Thymus (tissue), 14 donors: ENCODE data around the gene PPP1R7. TPM values are rescaled to one million over a fixed set of nuclear protein-coding genes. Genes with fewer than 3 reads are reported as not detected.
A peak's percentile ranks its signal among the peaks of the same experiment; 100 is the strongest.
"Not testable (repeated sequence)": the region's sequence is repeated elsewhere in the genome, so short reads cannot be mapped to it uniquely, and the experiment has no call there.

ENCODE experiments used
- DNase-seq, 9 donors: peaks; one replicate each; pipeline ENCODE4 v3.0.0-alpha.2; 2013; ENCODE audit warnings: low spot score in 9 of 9, low read depth in 6 of 9, missing footprints in 1 of 9
- H3K27ac ChIP-seq, 2 donors: one replicate each; pipeline ENCODE4 v1.5.1; 2013; ENCODE audit warnings: control low read depth in 1 of 2, low read depth in 1 of 2, low read length in 1 of 2, mild to moderate bottlenecking in 1 of 2, moderate library complexity in 1 of 2
- H3K27me3 ChIP-seq, 2 donors: one replicate each; pipeline ENCODE4 v1.5.1; 2013; ENCODE audit warnings: low read length in 1 of 2; ENCODE audit not compliant: control insufficient read depth in 2 of 2, insufficient read depth in 1 of 2
- H3K36me3 ChIP-seq, 2 donors: one replicate each; pipeline ENCODE4 v1.5.1; 2013; ENCODE audit warnings: low read length in 1 of 2, mild to moderate bottlenecking in 1 of 2, moderate library complexity in 1 of 2; ENCODE audit not compliant: control insufficient read depth in 2 of 2, insufficient read depth in 2 of 2
- H3K4me1 ChIP-seq, 2 donors: one replicate each; pipeline ENCODE4 v1.5.1; 2013; ENCODE audit warnings: low read length in 2 of 2; ENCODE audit not compliant: control insufficient read depth in 2 of 2, insufficient read depth in 2 of 2
- H3K4me3 ChIP-seq, 2 donors: one replicate each; pipeline ENCODE4 v1.5.1; 2013; ENCODE audit warnings: low read length in 2 of 2, control low read depth in 1 of 2, mild to moderate bottlenecking in 1 of 2
- H3K9me3 ChIP-seq, 2 donors: one replicate each; pipeline ENCODE4 v1.5.1; 2013; ENCODE audit warnings: low read length in 1 of 2, mild to moderate bottlenecking in 1 of 2; ENCODE audit not compliant: control insufficient read depth in 2 of 2, insufficient read depth in 1 of 2
- WGBS: extraction: QIAGEN DNeasy Blood & Tissue Kit; methylation state at CpG from one replicate; pipeline ENCODE4 v1.1.7; 2013; 5-methylcytosine and 5-hydroxymethylcytosine counted together
- long read RNA-seq, 10 donors: transcript quantifications; one replicate each; lab custom pipeline, GENCODE V29; 2026
- polyA plus RNA-seq: library from polyadenylated mRNA; stranded (reverse); fragments of 200-250 nt; gene quantifications from one replicate; pipeline ENCODE4 v1.2.3, GENCODE V29; 2013
- total RNA-seq: library from RNA; stranded (reverse); fragments of 120-200 nt; gene quantifications from one replicate; pipeline ENCODE4 v1.2.4, GENCODE V29; 2013
- donor health status: healthy.

The PPP1R7 gene
- total RNA-seq (78.9 TPM), polyA plus RNA-seq (63.7 TPM)
- long read RNA-seq, donor 1, partial matches to known transcripts: 0 of 1 reads
- long read RNA-seq, donor 1, other reads (novel, unspliced or antisense): 0 of 1 reads
- long read RNA-seq, donor 2, transcript PPP1R7-201 (10 exons, 2,386 nt): major isoform, 22 of 68 reads
- long read RNA-seq, donor 2, transcript PPP1R7-206 (9 exons, 965 nt): minor isoform, 15 of 68 reads
- long read RNA-seq, donor 2, partial matches to known transcripts: 24 of 68 reads
- long read RNA-seq, donor 2, other reads (novel, unspliced or antisense): 0 of 68 reads
- long read RNA-seq, donor 3, transcript PPP1R7-201 (10 exons, 2,386 nt): major isoform, 16 of 78 reads
- long read RNA-seq, donor 3, transcript PPP1R7-206 (9 exons, 965 nt): minor isoform, 15 of 78 reads
- long read RNA-seq, donor 3, partial matches to known transcripts: 37 of 78 reads
- long read RNA-seq, donor 3, other reads (novel, unspliced or antisense): 0 of 78 reads
- long read RNA-seq, donor 4, transcript PPP1R7-201 (10 exons, 2,386 nt): major isoform, 11 of 19 reads
- long read RNA-seq, donor 4, transcript PPP1R7-206 (9 exons, 965 nt): minor isoform, 6 of 19 reads
- long read RNA-seq, donor 4, partial matches to known transcripts: 0 of 19 reads
- long read RNA-seq, donor 4, other reads (novel, unspliced or antisense): 0 of 19 reads
- long read RNA-seq, donor 5, transcript PPP1R7-201 (10 exons, 2,386 nt): major isoform, 23 of 77 reads
- long read RNA-seq, donor 5, transcript PPP1R7-206 (9 exons, 965 nt): minor isoform, 13 of 77 reads
- long read RNA-seq, donor 5, partial matches to known transcripts: 39 of 77 reads
- long read RNA-seq, donor 5, other reads (novel, unspliced or antisense): 0 of 77 reads
- long read RNA-seq, donor 6, transcript PPP1R7-206 (9 exons, 965 nt): minor isoform, 5 of 27 reads
- long read RNA-seq, donor 6, transcript PPP1R7-201 (10 exons, 2,386 nt): major isoform, 10 of 27 reads
- long read RNA-seq, donor 6, partial matches to known transcripts: 7 of 27 reads
- long read RNA-seq, donor 6, other reads (novel, unspliced or antisense): 0 of 27 reads
- long read RNA-seq, donor 7, transcript PPP1R7-201 (10 exons, 2,386 nt): major isoform, 13 of 31 reads
- long read RNA-seq, donor 7, transcript PPP1R7-206 (9 exons, 965 nt): minor isoform, 6 of 31 reads
- long read RNA-seq, donor 7, partial matches to known transcripts: 10 of 31 reads
- long read RNA-seq, donor 7, other reads (novel, unspliced or antisense): 0 of 31 reads
- long read RNA-seq, donor 8, transcript PPP1R7-201 (10 exons, 2,386 nt): major isoform, 7 of 12 reads
- long read RNA-seq, donor 8, partial matches to known transcripts: 0 of 12 reads
- long read RNA-seq, donor 8, other reads (novel, unspliced or antisense): 0 of 12 reads
- long read RNA-seq, donor 9, transcript PPP1R7-201 (10 exons, 2,386 nt): major isoform, 16 of 30 reads
- long read RNA-seq, donor 9, partial matches to known transcripts: 10 of 30 reads
- long read RNA-seq, donor 9, other reads (novel, unspliced or antisense): 0 of 30 reads
- long read RNA-seq, donor 10, transcript PPP1R7-201 (10 exons, 2,386 nt): major isoform, 12 of 34 reads
- long read RNA-seq, donor 10, transcript PPP1R7-206 (9 exons, 965 nt): major isoform, 12 of 34 reads
- long read RNA-seq, donor 10, partial matches to known transcripts: 5 of 34 reads
- long read RNA-seq, donor 10, other reads (novel, unspliced or antisense): 0 of 34 reads

DNA sequence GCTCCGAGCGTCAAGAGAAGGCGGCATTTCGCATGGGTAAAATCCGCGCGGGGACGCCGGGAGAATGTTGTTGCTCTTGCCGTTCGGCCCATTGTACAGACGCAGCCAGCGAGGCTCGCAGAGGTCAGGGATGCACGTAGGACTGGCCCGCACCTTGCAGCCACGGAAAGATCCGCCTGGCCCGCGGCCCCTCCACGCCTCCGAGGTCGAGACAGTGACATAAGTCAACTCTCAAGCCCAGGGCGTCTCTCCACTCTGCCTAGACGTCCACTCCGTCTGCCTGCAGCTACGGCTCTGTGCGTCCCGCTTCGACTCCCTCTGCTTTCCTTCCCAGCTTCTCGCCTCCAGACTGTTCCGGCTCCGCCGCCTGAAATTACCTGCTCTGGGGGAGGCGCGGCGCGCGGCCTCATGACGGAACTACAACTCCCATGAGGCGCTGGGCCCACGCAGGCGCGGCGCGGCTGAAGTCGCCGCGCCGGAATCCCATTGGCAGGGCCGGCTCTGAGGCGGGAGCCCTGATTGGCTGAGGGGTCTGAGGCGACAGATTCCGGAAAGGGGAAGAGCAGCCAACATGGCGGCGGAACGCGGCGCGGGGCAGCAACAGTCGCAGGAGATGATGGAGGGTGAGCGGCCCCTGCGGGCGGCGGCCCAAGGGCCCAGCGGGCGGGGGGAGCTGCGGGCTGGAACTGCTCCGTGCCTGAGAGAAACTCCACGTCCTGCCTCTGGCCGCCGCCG, at the start of gene PPP1R7:
PPP1R7 (plus strand) TSS at position 543 of the 735 bp plus-strand sequence; CDS start at position 572, 29 bp downstream.
- Histone ChIP-seq H3K4me3 (peak within 1 kb of the TSS; percentile 75 to 95), H3K36me3 (peaks cover 8% of the 10 kb centered on the region in 2 donors), H3K4me1 (peaks cover 15 to 17% of the 10 kb centered on the region in 2 donors), H3K27ac (peak within 1 kb of the TSS; percentile 62 to 77), H3K9me3 (no peaks in the 10 kb centered on the region), H3K27me3 (peaks cover 0 to 2% of the 10 kb centered on the region in 2 donors)
- under 1% methylated on average over 73 of the region's 73 CpGs for WGBS
- peak; percentile 85 to 96 (median 90) for DNase-seq

- peak; percentile 52 to 91 (median 80) for DNase-seq
- under 1% methylated on average over 56 of the region's 56 CpGs for WGBS
- no peaks in the 10 kb centered on the region for H3K27me3 ChIP-seq
- peak within 1 kb of the TSS; percentile 85 to 93 for H3K27ac ChIP-seq
- peak within 1 kb of the TSS; percentile 86 to 90 for H3K4me3 ChIP-seq
- H3K36me3 ChIP-seq: peaks cover 13 to 35% of the 10 kb centered on the region in 2 donors
- peaks cover 12 to 13% of the 10 kb centered on the region in 2 donors for H3K4me1 ChIP-seq
- no peaks in the 10 kb centered on the region for H3K9me3 ChIP-seq
Observed at GRCh38 chr2:241102239-241102803, 47.9 kb upstream of the PPP1R7 start, which contains the start of gene MTERF4. TSS of gene MTERF4 (minus strand) at chr2:241102287. CDS start at chr2:241102273, 14 bp downstream.

DNA sequence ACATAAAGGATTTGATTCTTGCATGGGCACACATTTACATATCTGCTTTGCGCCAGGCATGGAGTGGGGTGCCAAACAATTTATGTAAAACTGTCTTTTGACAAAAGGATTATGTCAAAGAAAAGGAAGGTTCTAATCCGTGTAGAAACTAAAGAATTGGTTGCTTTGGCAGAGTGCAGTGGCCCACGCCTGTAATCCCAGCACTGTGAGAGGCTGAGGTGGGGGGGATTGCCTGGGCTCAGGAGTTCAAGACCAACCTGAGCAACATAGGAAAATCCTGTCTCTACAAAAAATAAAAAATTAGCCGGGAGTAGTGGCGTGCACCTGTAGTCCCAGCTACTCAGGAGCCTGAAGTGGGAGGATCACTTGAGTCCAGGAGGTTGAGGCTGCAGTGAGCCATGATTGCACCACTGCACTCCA, 47.1 kb upstream of the PPP1R7 start:
- peak overlapping the region; percentile 85 to 93 for H3K27ac ChIP-seq
- no peak for DNase-seq
- peaks cover 12 to 13% of the 10 kb centered on the region in 2 donors for H3K4me1 ChIP-seq
- peaks cover 20 to 35% of the 10 kb centered on the region in 2 donors for H3K36me3 ChIP-seq
- peaks cover 0 to under 1% of the 10 kb centered on the region in 2 donors for H3K9me3 ChIP-seq
- H3K27me3 ChIP-seq: no peaks in the 10 kb centered on the region
- H3K4me3 ChIP-seq: peak overlapping the region; percentile 86 to 90
- 68% methylated on average over 5 of the region's 5 CpGs for WGBS

DNA sequence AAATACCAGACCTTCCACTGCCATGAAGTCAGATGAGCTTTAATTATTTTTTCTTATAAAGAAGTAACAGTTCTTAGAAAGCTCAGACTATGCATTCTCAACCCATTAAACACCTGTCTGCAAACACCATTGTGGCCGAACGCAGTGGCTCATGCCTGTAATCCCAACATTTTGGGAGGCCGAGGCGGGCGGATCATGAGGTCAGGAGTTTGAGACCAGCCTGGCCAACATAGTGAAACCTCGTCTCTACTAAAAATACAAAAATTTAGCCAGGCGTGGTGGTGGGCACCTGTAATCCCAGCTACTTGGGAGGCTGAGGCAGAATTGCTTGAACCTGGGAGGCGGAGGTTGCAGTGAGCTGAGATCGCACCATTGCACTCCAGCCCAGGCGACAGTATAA, 45.7 kb upstream of the PPP1R7 start:
- not testable (repeated sequence) for H3K27ac ChIP-seq, H3K27me3 ChIP-seq, H3K9me3 ChIP-seq, DNase-seq, H3K4me3 ChIP-seq
- 98% methylated on average over 10 of the region's 10 CpGs for WGBS
- H3K4me1 ChIP-seq: peaks cover 11 to 20% of the 10 kb centered on the region in 2 donors
- H3K36me3 ChIP-seq: peaks cover 15 to 22% of the 10 kb centered on the region in 2 donors

DNA sequence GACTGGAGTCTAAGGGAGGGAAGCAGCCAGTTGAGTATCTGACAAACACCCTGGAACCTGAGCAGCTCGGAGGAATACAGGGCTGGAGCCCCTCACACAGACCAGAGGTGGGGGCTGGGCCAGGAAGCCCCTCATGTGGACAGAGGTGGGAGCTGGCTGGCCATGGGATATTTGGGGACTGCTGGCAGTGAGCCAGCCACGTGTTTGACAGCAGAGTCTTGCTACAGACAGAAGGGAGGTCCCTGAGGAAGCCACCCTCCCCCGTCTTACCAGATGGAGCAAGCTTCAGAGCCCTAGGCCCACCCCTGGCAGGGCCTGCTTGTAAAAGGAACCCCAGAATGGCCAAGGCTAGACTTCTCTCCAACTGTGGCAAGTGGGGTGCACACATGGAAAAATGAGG, 44.6 kb upstream of the PPP1R7 start:
- WGBS: 87% methylated on average over 3 of the region's 3 CpGs
- Histone ChIP-seq H3K27ac (no peak overlapping the region), H3K36me3 (peaks cover 12 to 18% of the 10 kb centered on the region in 2 donors), H3K4me1 (peaks cover 11 to 20% of the 10 kb centered on the region in 2 donors), H3K4me3 (no peak overlapping the region), H3K27me3 (no peaks in the 10 kb centered on the region), H3K9me3 (peaks cover 0 to 3% of the 10 kb centered on the region in 2 donors)
- no peak for DNase-seq

- Histone ChIP-seq H3K4me3 (no peak overlapping the region), H3K27ac (no peak overlapping the region), H3K27me3 (no peaks in the 10 kb centered on the region), H3K9me3 (peaks cover 0 to 3% of the 10 kb centered on the region in 2 donors), H3K36me3 (peaks cover 12 to 21% of the 10 kb centered on the region in 2 donors), H3K4me1 (peaks cover 4 to 14% of the 10 kb centered on the region in 2 donors)
- WGBS: 97% methylated on average over 9 of the region's 9 CpGs
- no peak for DNase-seq
Observed at GRCh38 chr2:241107031-241107783, 43.1 kb upstream of the PPP1R7 start.
